GM18519 (cell line): ENCODE data around the gene PDLIM7.
"Not testable (repeated sequence)": the region's sequence is repeated elsewhere in the genome, so short reads cannot be mapped to it uniquely, and the experiment has no call there.

Source experiments
- ATAC-seq: cut with Tn5 transposase; IDR thresholded peaks from one replicate; pipeline ENCODE4 v1.9.1; 2021; ENCODE audit warnings: mild to moderate bottlenecking, moderate library complexity; ENCODE audit not compliant: unreplicated experiment, low FRiP score

PDLIM7 gene

GRCh38 chr5:177492841-177493240, 4.6 kb downstream of the PDLIM7 start:
- ATAC-seq = no peak

- ATAC-seq = no peak
Measured at GRCh38 chr5:177491983-177492746, 5.2 kb downstream of the PDLIM7 start.

GRCh38 chr5:177491429-177491945, 5.9 kb downstream of the PDLIM7 start:
- no peak for ATAC-seq

GRCh38 chr5:177490992-177491391, 6.4 kb downstream of the PDLIM7 start:
- no peak for ATAC-seq

- no peak for ATAC-seq
Measured at GRCh38 chr5:177490311-177490991, 7.0 kb downstream of the PDLIM7 start.

- ATAC-seq = no peak
Measured at GRCh38 chr5:177489119-177489716, 8.2 kb downstream of the PDLIM7 start.

GRCh38 chr5:177487975-177488374, 9.4 kb downstream of the PDLIM7 start:
- ATAC-seq = no peak

GRCh38 chr5:177487144-177487543, 10.3 kb downstream of the PDLIM7 start:
- no peak for ATAC-seq

GRCh38 chr5:177486256-177486655, 11.1 kb downstream of the PDLIM7 start:
- ATAC-seq = no peak

GRCh38 chr5:177485753-177486152, 11.7 kb downstream of the PDLIM7 start:
- not testable (repeated sequence) for ATAC-seq

- ATAC-seq = no peak
Measured at GRCh38 chr5:177484902-177485549, 12.4 kb downstream of the PDLIM7 start.

- ATAC-seq = no peak
Measured at GRCh38 chr5:177483994-177484901, 13.2 kb downstream of the PDLIM7 start.

GRCh38 chr5:177483042-177483441, 14.4 kb downstream of the PDLIM7 start:
- no peak for ATAC-seq

GRCh38 chr5:177482359-177482795, 15.0 kb downstream of the PDLIM7 start:
- ATAC-seq = no peak

- ATAC-seq = no peak
Measured at GRCh38 chr5:177479774-177480173, 17.6 kb downstream of the PDLIM7 start.

GRCh38 chr5:177478711-177479646, 18.4 kb downstream of the PDLIM7 start:
- ATAC-seq = no peak

- ATAC-seq = no peak
Measured at GRCh38 chr5:177477701-177478477, 19.5 kb downstream of the PDLIM7 start.
